OCI-LY1 (cell line): ENCODE data around the gene KCNH4.

Experiments
- H2AFZ ChIP-seq: fragments of 200-600 bp; sonication (generic), shearing (Covaris generic); 2 replicates; pipeline ENCODE4 v1.6.0; 2014; ENCODE audit warnings: antibody characterized with exemption, mild to moderate bottlenecking, low read length
- H3F3A ChIP-seq: fragments of 200-600 bp; sonication (generic), shearing (Covaris generic); 2 replicates; pipeline ENCODE4 v1.6.0; 2014; ENCODE audit warnings: mild to moderate bottlenecking, antibody characterized with exemption, low read length, moderate library complexity; ENCODE audit not compliant: insufficient read depth
- H3K27ac ChIP-seq: fragments of 200-600 bp; sonication (generic); 2 replicates; pipeline ENCODE4 v1.5.1; 2014; ENCODE audit warnings: low read length, mixed run types, mild to moderate bottlenecking, low read depth; ENCODE audit not compliant: poor library complexity, severe bottlenecking
- H3K27me3 ChIP-seq: fragments of 200-600 bp; sonication (generic); 2 replicates; pipeline ENCODE4 v1.6.0; 2014; ENCODE audit warnings: antibody characterized with exemption, mild to moderate bottlenecking, low read length, moderate library complexity; ENCODE audit not compliant: insufficient read depth
- H3K36me3 ChIP-seq: fragments of 200-600 bp; sonication (generic); 2 replicates; pipeline ENCODE4 v1.6.1; 2014; ENCODE audit warnings: mild to moderate bottlenecking, antibody characterized with exemption, low read length, moderate library complexity, mixed read lengths; ENCODE audit not compliant: insufficient read depth
- H3K4me1 ChIP-seq: fragments of 200-600 bp; sonication (generic); 2 replicates; pipeline ENCODE4 v1.5.1; 2014; ENCODE audit warnings: mild to moderate bottlenecking, low read length, moderate library complexity; ENCODE audit not compliant: insufficient read depth, severe bottlenecking
- H3K4me2 ChIP-seq: fragments of 200-600 bp; sonication (generic), shearing (Covaris generic); 2 replicates; pipeline ENCODE4 v1.6.1; 2014; ENCODE audit warnings: low read length
- H3K4me3 ChIP-seq: fragments of 200-600 bp; sonication (generic); 2 replicates; pipeline ENCODE4 v1.5.1; 2014; ENCODE audit warnings: low read length, low read depth, mild to moderate bottlenecking, mixed read lengths; ENCODE audit not compliant: poor library complexity, severe bottlenecking
- H3K79me2 ChIP-seq: fragments of 200-600 bp; shearing (Covaris generic); 2 replicates; pipeline ENCODE4 v1.6.1; 2016; ENCODE audit warnings: mixed run types, low read length, mixed read lengths; ENCODE audit not compliant: insufficient read depth
- H3K9ac ChIP-seq: fragments of 200-600 bp; sonication (generic), shearing (Covaris generic); 2 replicates; pipeline ENCODE4 v1.6.1; 2014; ENCODE audit warnings: mild to moderate bottlenecking, low read length, mixed read lengths
- H3K9me2 ChIP-seq: fragments of 200-600 bp; sonication (generic), shearing (Covaris generic); 2 replicates; pipeline ENCODE4 v1.6.1; 2014; ENCODE audit warnings: low read depth, mild to moderate bottlenecking, low read length, mixed read lengths
- H3K9me3 ChIP-seq: fragments of 200-600 bp; shearing (Covaris generic); 2 replicates; pipeline ENCODE4 v1.6.1; 2014; ENCODE audit warnings: low read length, mixed read lengths
- H4K20me1 ChIP-seq: fragments of 200-600 bp; sonication (generic), shearing (Covaris generic); 2 replicates; pipeline ENCODE4 v1.6.0; 2016; ENCODE audit warnings: mild to moderate bottlenecking, low read length; ENCODE audit not compliant: insufficient read depth
- EZH2 ChIP-seq: fragments of 200-600 bp; sonication (generic), shearing (Covaris generic); IDR thresholded peaks from 2 replicates; pipeline ENCODE4 v1.8.0; 2017; ENCODE audit warnings: borderline replicate concordance, mixed run types, mild to moderate bottlenecking, antibody characterized with exemption, low read length, moderate library complexity, mixed read lengths
- TF ChIP-seq, protein P1 (sequence below): fragments of 200-600 bp; sonication (generic), shearing (Covaris generic); IDR thresholded peaks from 2 replicates; pipeline ENCODE4 v1.5.1; 2017; ENCODE audit warnings: mild to moderate bottlenecking, antibody characterized with exemption, low read length, moderate library complexity, mixed read lengths

Gene KCNH4

DNA sequence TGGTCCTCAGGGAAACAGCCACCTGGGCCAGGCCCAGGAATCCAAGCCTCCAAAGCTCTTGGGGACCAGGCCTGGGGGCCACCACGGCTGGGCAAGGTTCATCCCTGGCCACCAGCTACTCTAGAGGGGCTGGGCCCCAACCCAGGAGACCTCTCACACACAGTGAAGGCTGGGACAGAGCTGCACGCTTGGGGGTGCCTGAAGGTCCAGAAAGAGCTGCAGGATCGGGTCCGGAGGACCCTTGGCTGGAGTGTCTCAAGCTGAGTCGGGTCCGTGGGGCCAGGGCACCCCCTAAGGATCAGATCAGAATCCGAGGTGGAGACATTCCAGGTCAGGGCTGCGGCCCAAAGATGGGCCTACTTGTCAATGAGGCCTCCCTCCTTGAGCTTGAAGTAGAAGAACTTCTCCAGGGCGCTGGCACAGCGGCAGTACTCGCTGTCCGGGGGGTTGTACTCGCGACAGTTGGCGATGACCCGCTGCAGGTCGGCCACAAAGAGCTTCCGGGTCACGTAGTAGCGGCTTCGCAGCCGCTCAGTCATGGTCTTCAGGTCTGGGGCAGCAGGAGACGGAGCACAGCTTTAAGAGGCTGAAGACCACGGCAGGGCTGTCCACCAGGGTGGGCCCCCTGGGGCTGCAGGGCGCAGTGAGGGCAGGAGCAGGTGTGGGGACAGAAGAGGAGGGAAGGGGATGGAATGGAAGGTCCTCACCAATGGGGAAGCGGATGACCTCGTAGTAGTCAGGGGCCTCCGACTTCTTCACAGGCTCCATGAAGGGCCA, 67.5 kb downstream of the KCNH4 start:
- H4K20me1 ChIP-seq: no peaks in the 10 kb centered on the region
- peaks cover 55% of the 10 kb centered on the region for H3K4me1 ChIP-seq
- peaks cover 35% of the 10 kb centered on the region; the same call in 1 of the 2 replicates for H3K36me3 ChIP-seq
- H3K9me2 ChIP-seq: no peaks in the 10 kb centered on the region
- H3K4me3 ChIP-seq: peak overlapping the region; percentile 69
- H3K4me2 ChIP-seq: peak overlapping the region; percentile 91
- TF ChIP-seq EZH2: no peak
- TF ChIP-seq, protein P1, sequence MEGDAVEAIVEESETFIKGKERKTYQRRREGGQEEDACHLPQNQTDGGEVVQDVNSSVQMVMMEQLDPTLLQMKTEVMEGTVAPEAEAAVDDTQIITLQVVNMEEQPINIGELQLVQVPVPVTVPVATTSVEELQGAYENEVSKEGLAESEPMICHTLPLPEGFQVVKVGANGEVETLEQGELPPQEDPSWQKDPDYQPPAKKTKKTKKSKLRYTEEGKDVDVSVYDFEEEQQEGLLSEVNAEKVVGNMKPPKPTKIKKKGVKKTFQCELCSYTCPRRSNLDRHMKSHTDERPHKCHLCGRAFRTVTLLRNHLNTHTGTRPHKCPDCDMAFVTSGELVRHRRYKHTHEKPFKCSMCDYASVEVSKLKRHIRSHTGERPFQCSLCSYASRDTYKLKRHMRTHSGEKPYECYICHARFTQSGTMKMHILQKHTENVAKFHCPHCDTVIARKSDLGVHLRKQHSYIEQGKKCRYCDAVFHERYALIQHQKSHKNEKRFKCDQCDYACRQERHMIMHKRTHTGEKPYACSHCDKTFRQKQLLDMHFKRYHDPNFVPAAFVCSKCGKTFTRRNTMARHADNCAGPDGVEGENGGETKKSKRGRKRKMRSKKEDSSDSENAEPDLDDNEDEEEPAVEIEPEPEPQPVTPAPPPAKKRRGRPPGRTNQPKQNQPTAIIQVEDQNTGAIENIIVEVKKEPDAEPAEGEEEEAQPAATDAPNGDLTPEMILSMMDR: no peak
- no peaks in the 10 kb centered on the region for H3K27me3 ChIP-seq
- peak overlapping the region; percentile 82; the same call in 1 of the 2 replicates for H3K9ac ChIP-seq
- no peak overlapping the region for H2AFZ ChIP-seq
- H3K9me3 ChIP-seq: no peaks in the 10 kb centered on the region
- H3F3A ChIP-seq: no peaks in the 10 kb centered on the region
- H3K27ac ChIP-seq: peak overlapping the region; percentile 71
- H3K79me2 ChIP-seq: no peaks in the 10 kb centered on the region

DNA sequence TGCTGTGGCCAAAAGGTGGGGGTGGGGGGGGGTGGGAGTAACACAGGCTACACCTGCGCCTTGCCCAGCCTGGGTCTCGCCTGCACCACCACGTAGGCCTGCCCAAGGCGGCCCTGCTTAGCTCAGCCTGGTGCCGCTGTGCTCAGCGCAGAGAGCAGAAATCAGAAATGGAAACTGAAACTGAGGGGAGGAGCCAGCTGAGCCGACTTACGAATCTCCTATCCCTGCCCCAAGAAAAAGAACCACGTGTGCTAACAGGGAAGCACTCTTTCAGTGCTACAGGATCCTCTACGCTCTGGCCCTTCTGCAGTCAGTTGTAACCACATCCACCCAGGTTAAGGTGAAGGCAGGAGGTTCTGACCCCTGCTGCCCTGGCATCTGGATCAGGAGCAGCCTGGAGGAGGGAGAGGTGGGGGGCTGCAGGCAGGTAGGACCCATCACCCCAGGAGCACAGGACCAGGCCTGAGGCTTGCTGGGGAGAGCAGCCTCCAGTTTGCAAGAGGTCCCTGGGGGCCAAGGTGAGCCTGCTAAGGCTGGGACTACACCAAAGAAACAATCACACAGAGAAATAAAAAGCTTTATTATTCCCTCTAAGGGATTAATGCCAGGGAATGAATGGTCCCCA, 68.3 kb downstream of the KCNH4 start, which contains the start of gene DHX58:
TSS of gene DHX58 (minus strand) at position 163 of the 625 bp plus-strand sequence. CDS start 822 bp downstream, outside the sequence.
- peak within 1 kb of the TSS; percentile 82 for H3K9ac ChIP-seq
- no peaks in the 10 kb centered on the region for H3K9me2 ChIP-seq
- no peaks in the 10 kb centered on the region for H3K79me2 ChIP-seq
- H3K4me1 ChIP-seq: peaks cover 63% of the 10 kb centered on the region
- H3F3A ChIP-seq: no peaks in the 10 kb centered on the region
- peak within 1 kb of the TSS; percentile 91 for H3K4me2 ChIP-seq
- peak within 1 kb of the TSS; percentile 69 for H3K4me3 ChIP-seq
- no peaks in the 10 kb centered on the region for H3K9me3 ChIP-seq
- no peaks in the 10 kb centered on the region for H4K20me1 ChIP-seq
- H3K36me3 ChIP-seq: peaks cover 27% of the 10 kb centered on the region; the same call in 1 of the 2 replicates
- H2AFZ ChIP-seq: no peak within 1 kb of the TSS
- TF ChIP-seq EZH2: no peak
- TF ChIP-seq, protein P1: no peak
- H3K27me3 ChIP-seq: no peaks in the 10 kb centered on the region
- peak within 1 kb of the TSS; percentile 71 for H3K27ac ChIP-seq

DNA sequence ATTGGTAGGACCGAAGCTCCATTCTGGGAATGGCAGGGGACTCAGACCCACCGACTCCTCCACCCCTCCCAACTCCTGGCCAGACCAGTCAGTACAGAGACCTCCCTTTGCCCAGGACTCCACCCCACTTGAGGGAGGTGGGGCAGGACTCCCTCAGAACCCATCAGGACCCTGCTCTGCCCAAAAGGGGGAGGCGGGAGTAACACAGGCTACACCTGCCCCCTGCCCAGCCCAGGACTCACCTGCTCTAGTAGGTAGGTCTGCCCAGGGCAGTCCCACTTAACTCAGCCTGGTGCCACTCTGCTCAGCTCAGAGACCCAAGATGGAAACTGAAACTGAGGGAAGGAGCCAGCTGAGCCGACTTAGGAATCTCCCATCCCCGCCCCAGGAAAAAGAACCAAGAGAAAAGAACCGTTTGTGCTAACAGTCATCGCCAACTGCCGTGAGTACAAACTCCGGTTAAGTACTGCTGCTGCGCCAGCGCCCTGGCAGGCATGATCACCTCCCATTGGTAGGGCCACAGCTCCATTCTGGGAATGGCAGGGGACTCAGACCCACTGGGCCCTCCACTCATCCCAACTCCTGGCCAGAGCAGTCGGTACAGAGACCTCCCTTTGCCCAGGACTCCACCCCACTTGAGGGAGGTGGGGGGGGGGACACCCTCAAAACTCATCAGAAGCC, 68.9 kb downstream of the KCNH4 start:
- no peaks in the 10 kb centered on the region for H3K9me2 ChIP-seq
- peak overlapping the region; percentile 71 for H3K27ac ChIP-seq
- H3K9ac ChIP-seq: peak overlapping the region; percentile 82
- peak overlapping the region; percentile 69 for H3K4me3 ChIP-seq
- peak overlapping the region; percentile 91 for H3K4me2 ChIP-seq
- no peaks in the 10 kb centered on the region for H3F3A ChIP-seq
- H3K79me2 ChIP-seq: no peaks in the 10 kb centered on the region
- H3K27me3 ChIP-seq: no peaks in the 10 kb centered on the region
- no peaks in the 10 kb centered on the region for H4K20me1 ChIP-seq
- H3K36me3 ChIP-seq: peaks cover 21% of the 10 kb centered on the region
- H2AFZ ChIP-seq: no peak overlapping the region
- H3K4me1 ChIP-seq: peaks cover 67% of the 10 kb centered on the region
- H3K9me3 ChIP-seq: no peaks in the 10 kb centered on the region
- TF ChIP-seq EZH2: no peak
- TF ChIP-seq, protein P1: no peak
